GM19035 (cell line): ENCODE measurements around the gene DNAJC22.
A peak's percentile ranks its signal among the peaks of the same experiment; 100 is the strongest.
"Not testable (repeated sequence)": the region's sequence is repeated elsewhere in the genome, so short reads cannot be mapped to it uniquely, and the experiment has no call there.

Experiments used
- ATAC-seq: cut with Tn5 transposase; IDR thresholded peaks from one replicate; pipeline ENCODE4 v1.9.1; 2021; ENCODE audit not compliant: unreplicated experiment

The DNAJC22 gene

DNA sequence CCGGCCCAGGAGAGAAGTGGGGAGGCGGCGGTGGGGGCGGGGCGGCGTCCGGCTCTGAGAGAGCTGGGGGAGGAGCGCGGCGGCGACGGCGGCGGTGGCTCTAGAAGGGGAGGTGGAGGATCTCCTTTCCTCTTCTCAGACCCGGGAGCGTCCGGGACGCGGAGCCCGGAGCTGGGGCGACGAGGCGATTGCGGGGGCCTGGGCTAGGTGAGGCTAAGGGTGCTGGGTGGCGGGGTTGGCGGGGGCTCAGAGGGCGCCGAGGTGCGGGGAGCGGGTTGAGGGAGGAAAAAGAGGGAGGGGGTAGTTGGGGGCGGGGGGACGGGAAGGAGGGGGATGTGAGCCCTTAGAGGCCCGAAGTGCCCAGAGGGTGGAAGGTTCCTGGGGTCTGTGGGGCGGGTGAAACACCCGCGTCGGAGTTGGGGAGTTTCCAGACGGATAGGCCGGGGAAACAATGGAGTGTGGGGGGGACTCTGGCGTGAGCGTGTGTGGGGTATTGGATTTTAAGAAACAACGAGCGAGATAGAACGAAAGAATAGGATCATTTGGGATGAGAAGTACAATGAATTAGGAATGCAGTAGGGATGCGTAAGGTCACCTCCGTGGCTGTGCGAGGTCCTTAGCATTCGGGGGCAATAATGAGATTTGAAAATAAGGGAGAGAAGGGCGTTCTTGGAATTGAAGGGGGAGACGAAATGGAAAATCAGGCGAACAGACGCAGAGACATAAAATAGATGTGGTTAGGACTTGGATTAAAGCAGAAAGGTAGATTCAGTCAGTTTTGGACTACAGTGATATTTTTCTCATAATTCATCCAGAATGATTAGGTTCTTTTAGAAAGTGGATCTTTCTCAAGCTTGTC, 20.9 kb downstream of the DNAJC22 start, which contains the start of gene SPATS2:
TSS of gene SPATS2 (plus strand) at position 82 of the 859 bp plus-strand sequence. CDS start 93,551 bp downstream, outside the sequence.
- no peak for ATAC-seq

DNA sequence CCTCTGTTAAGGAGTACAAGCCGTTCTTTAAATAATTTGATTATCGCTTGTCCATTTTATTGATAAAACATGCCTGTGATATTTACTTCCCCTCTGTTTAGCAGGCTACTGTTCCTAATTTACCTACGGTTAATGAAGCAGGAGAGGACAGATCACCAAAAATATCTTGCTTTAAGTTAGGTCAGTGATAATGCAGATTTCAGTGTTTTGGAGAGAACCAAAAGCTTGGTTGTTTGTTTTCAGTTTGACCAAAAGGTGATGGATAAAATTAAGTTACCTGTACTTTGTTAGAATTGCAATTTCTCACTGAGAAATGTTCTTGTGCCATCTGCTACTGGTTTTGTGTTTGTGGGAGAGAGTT, 21.5 kb downstream of the DNAJC22 start:
- ATAC-seq: no peak

DNA sequence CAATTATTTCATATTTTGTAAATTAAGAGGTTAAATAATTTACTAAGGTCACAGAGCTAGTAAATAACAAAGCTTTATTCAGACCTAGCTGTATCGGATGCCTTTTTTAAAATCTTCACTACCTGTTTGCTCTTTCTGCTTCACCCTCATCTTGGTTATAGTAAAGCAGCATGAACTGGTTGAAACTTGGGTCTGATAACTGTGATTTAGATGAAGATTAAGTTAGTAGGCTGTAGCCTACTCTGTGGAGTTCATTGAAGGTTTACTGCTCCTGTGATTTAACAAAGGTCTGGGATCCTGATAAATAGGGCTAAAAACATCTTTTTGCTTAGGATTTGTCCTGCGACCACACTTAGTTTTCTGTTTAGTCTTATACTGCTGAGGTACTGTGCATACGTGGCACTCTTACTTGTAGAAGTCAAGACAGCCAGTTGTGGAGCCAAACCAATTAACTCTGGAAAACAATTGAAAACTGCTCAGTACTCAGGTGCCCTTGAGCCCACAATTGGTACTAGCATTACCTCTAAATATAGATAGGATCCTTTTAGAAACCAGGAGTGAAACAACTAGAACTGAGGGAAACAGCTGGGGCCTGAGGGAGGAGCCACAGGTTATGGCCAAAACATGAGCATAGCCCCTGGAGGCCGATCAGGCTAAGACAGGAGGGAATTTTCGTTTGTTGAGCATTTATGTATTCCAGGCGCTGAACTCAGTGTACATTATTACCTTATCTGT, 22.9 kb downstream of the DNAJC22 start:
- peak; percentile 40 for ATAC-seq

DNA sequence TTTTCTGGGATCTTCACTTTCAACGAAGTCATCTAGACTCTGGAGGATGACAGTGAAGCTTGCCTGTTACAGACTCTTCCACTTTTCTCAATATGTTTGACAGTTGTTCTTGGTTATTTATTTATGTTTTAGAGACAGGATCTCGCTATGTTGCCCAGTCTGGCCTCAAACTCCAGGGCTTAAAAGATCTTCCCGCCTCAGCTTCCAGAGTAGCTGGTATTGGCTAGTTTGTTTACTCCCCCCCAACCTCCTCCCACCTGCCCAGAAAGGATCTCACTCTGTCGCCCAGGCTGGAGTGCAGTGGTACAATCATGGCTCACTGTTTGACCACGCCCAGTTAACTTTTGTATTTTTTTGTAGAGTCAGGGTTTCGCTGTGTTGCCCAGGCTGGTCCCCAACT, 23.9 kb downstream of the DNAJC22 start:
- no peak for ATAC-seq

DNA sequence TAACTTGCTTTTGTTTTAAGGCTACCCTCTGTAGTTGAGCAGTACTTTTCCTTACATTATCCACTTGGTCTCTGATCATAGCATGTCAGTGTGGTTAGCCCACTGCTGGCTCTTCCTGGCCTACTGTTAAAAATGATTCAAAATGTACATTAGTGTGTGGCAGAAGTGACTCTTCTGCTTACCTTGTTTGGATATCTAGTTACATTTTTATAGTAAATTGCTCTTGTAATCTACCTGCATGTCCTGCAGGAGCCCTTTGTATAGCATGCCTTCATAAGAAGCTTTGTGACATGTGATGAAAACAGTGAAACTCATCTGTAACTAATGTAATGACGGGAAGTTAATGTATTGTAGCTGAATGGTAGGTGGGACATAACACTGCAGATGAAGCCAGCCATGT, 28.7 kb downstream of the DNAJC22 start:
- no peak for ATAC-seq

DNA sequence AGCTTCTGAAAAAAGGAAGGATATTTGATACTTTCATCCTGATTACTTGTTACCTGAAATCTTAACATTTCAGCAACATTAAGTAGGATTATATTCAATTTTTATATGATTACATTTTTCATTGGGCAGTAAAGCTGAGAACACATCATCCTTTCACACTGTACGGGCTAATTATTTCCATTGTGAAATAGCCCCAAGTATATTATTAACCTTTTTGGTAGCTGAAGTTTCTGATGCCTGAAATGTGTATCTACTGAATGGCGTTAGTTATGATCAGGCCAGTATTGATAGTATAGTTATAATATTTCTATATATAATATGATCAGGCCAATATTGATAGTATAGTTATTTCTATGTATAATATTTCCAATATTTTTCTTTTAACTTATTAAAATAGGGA, 30.7 kb downstream of the DNAJC22 start:
- ATAC-seq: no peak

DNA sequence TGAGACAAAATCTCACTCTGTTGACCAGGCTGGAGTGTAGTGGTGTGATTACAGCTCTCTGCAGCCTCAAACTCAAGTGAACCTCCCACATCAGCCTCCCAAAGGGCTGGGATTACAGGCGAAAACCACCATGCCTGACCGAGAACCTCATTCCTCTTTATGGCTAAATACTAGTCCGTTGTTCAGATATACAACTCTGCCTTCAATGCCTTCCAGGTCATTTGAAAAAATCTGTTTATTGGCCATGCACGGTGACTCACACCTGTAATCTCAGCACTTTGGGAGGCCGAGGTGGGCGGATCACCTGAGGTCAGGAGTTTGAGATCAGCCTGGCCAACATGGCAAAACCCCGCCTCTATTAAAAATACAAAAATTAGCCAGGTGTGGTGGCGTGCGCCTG, 33.5 kb downstream of the DNAJC22 start:
- not testable (repeated sequence) for ATAC-seq

DNA sequence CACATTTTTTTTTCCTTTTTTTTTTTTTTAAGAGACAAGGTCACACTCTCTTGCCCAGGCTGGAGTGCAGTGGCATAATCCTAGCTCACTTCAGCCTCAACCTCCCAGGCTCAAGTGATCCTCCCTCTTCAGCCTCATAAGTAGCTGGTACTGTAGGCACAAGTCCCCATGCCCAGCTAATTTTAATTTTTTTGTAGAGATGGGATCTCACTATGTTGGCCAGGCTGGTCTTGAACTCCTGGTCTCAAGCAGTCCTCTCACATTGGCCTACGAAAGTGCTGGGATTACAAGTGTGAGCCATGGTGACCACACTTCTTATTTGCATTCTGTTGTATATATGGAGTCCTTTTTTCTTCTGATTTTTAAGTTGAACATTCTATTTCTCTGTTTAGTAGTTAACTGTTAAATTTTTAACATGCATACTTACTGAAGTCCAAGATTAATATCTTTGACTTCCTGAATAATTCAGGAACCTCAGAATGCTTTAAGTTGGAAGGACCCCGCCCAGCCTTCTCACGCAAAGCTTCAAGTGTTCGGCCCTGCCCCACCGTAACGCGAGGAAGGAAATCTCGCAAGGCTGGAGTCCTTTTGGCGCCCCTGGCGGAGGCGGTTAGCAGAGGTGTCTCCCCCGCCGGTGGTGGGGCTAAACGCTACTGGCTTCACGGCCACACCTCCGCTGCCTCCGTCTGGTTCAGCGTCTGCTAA, 42.1 kb downstream of the DNAJC22 start:
- no peak for ATAC-seq

DNA sequence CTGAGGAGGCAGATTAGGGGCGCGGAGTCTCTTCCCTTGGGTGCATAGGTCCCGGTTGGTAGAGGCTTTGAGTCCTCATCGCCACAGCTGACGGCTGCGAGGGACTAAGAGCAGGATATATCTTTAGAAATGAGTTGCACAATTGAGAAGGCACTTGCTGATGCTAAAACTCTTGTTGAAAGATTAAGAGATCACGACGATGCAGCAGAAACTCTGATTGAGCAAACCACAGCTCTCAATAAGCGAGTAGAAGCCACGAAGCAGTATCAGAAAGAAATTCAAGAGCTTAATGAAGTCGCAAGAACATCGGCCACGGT, 42.7 kb downstream of the DNAJC22 start:
- no peak for ATAC-seq

DNA sequence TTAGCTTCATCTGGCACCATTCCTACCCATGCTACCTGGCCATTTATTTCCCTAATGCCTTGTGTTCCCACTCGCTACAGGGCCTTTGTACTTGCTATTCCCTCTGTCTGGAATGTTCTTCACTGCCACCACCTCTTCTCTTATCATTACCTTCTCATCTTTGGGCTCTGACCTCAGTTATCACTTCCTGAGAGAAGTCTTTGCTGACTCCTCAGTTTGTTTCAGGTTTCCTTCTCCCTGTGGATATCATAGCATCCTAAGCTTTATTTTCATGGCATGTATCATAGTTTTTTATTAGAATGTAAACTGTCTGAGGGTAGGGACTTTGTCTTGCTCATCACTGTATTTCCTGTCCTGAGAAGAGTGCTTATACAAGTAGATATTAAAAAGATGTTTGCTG, 50.3 kb downstream of the DNAJC22 start:
- no peak for ATAC-seq

DNA sequence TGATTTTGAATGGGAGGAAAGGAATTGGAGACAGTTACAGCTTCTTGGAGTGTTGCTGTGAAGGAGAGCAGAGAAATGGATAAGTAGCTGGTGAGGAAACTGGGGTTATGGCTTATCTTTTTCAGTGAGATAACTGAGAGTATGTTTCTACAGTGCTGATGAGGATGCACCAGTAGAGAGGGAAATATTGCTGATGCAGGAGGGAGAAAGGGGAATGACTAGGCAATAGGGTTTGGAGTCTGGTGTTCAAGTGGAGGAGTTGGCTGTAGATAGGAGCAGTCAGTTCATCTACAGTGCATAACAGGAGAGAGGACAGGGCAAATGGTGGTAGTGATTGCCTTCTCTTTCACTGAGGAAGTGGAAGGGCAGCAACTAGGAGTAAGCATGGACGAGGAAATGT, 53.6 kb downstream of the DNAJC22 start:
- ATAC-seq: no peak
